K562 (cell line): Measurements from ENCODE around the gene SLC24A3. TPM values are rescaled to one million over a fixed set of nuclear protein-coding genes. Genes with fewer than 3 reads are reported as not detected.

Source experiments
- ATAC-seq: fragments of 200-7000 bp; cut with Tn5 transposase; 3 replicates; pipeline ENCODE4 v1.9.1; 2020; ENCODE audit warnings: moderate library complexity
- BruUV-seq: library from RNA; stranded (reverse); fragments of 400-500 nt; replicated peaks from 2 replicates; lab custom pipeline; 2021; lab: Mats Ljungman, UMichigan
- CTCF ChIA-PET: fragments of 300-600 bp; formaldehyde crosslinking; extraction: SDS; loops from one replicate; lab custom pipeline; 2021; ENCODE audit warnings: low intra/inter-chr PET ratio; lab: Yijun Ruan, JAX
- POLR2A ChIA-PET: fragments of 300-600, 350-650 bp; sonication (Branson Sonifier 250); formaldehyde crosslinking; extraction: SDS; loops from one replicate; lab custom pipeline; 2021; ENCODE audit warnings: antibody characterized with exemption, inconsistent platforms; lab: Yijun Ruan, JAX
- DNase-seq, 4 experiments: peaks; one replicate each; pipeline versions ENCODE4 v3.0.0 to v3.0.0-alpha.2; 2011 to 2018; ENCODE audit warnings: low spot score in 3 of 4, mixed read lengths in 3 of 4; ENCODE audit errors: extremely low read depth in 1 of 4
- FAIRE-seq: peaks from 2 replicates; lab custom pipeline; 2011; peaks lifted over from hg19 to GRCh38; lab: Jason Lieb, UNC
- H2AFZ ChIP-seq: 2 replicates; pipeline ENCODE4 v1.6.0; 2011; ENCODE audit warnings: low read depth, low read length, control low read depth, inconsistent platforms
- H3K27ac ChIP-seq: fragments of 200-600 bp; 3 replicates; pipeline ENCODE4 v1.8.0; 2011; ENCODE audit warnings: low read depth, mild to moderate bottlenecking, control low read depth, inconsistent platforms, low read length, moderate library complexity, mixed read lengths; ENCODE audit errors: extremely low read depth
- H3K27me3 ChIP-seq, 2 experiments: fragments of 300-600 bp in 1 of 2; 2 replicates in 1 of 2; 3 replicates in 1 of 2; pipeline versions ENCODE4 v1.6.0 to v1.8.0; 2011; ENCODE audit warnings: inconsistent platforms in 2 of 2, low read length in 2 of 2, mild to moderate bottlenecking in 1 of 2, mixed read lengths in 1 of 2, moderate library complexity in 1 of 2; ENCODE audit not compliant: control insufficient read depth in 2 of 2, insufficient read depth in 2 of 2
- H3K36me3 ChIP-seq: fragments of 300-600 bp; 3 replicates; pipeline ENCODE4 v1.8.0; 2011; ENCODE audit warnings: mild to moderate bottlenecking, low read length, inconsistent platforms; ENCODE audit not compliant: control insufficient read depth, insufficient read depth
- H3K4me1 ChIP-seq, 2 experiments: fragments of 200-600 bp in 1 of 2; replicated peaks in 1 of 2; 2 replicates in 1 of 2; 3 replicates in 1 of 2; pipeline versions ENCODE4 v1.5.1 to v1.8.0; 2011; ENCODE audit warnings: inconsistent platforms in 2 of 2, low read length in 2 of 2, mild to moderate bottlenecking in 1 of 2, mixed read lengths in 1 of 2, moderate library complexity in 1 of 2; ENCODE audit not compliant: control insufficient read depth in 2 of 2, insufficient read depth in 2 of 2
- H3K4me2 ChIP-seq: 2 replicates; pipeline ENCODE4 v1.6.1; 2011; ENCODE audit warnings: low read length, control low read depth, inconsistent platforms, mixed read lengths; ENCODE audit not compliant: insufficient read depth
- H3K4me3 ChIP-seq: fragments of 200-600 bp; sonication (generic), shearing (Covaris generic); 2 replicates; pipeline ENCODE4 v1.5.1; 2016; ENCODE audit warnings: control low read depth, inconsistent platforms
- H3K79me2 ChIP-seq: fragments of 200-600 bp; 3 replicates; pipeline ENCODE4 v1.8.0; 2011; ENCODE audit warnings: low read length, inconsistent platforms; ENCODE audit not compliant: control insufficient read depth, insufficient read depth
- H3K9ac ChIP-seq, 2 experiments: 2 replicates each; pipeline versions ENCODE4 v1.6.0 to v1.6.1; 2011; ENCODE audit warnings: low read depth in 2 of 2, low read length in 2 of 2, control low read depth in 1 of 2, inconsistent platforms in 1 of 2, mild to moderate bottlenecking in 1 of 2, mixed read lengths in 1 of 2; ENCODE audit not compliant: insufficient read depth in 1 of 2
- H3K9me1 ChIP-seq: one replicate; pipeline ENCODE4 v1.6.0; 2011; ENCODE audit warnings: inconsistent platforms, mild to moderate bottlenecking, low read length, moderate library complexity; ENCODE audit not compliant: control insufficient read depth, insufficient read depth
- H3K9me3 ChIP-seq: replicated peaks from 2 replicates; pipeline ENCODE4 v1.5.1; 2011; ENCODE audit warnings: low read depth, low read length, inconsistent platforms; ENCODE audit not compliant: control insufficient read depth, insufficient read depth
- H4K20me1 ChIP-seq: replicated peaks from 2 replicates; pipeline ENCODE4 v1.6.1; 2011; ENCODE audit warnings: low read length, inconsistent platforms, mixed read lengths; ENCODE audit not compliant: control insufficient read depth, insufficient read depth
- CSDE1 ChIP-seq, 2 experiments: fragments of 450-650 bp; IDR thresholded peaks; 2 replicates each; pipeline ENCODE4 v1.6.1; 2016; ENCODE audit warnings: mild to moderate bottlenecking in 1 of 2
- ETV5 ChIP-seq: sonication (generic); formaldehyde crosslinking; IDR thresholded peaks from 2 replicates; pipeline ENCODE4 v1.4.0; 2020; ENCODE audit warnings: low read depth, mild to moderate bottlenecking, missing genetic modification reagents
- FOS ChIP-seq: IDR thresholded peaks from 3 replicates; pipeline ENCODE4 v1.6.1; 2011; ENCODE audit not compliant: insufficient read length; ENCODE audit errors: extremely low read depth
- LCOR ChIP-seq: sonication (generic); formaldehyde crosslinking; IDR thresholded peaks from 2 replicates; pipeline ENCODE4 v1.8.0; 2022; ENCODE audit warnings: mild to moderate bottlenecking, missing genetic modification reagents
- RBM15 ChIP-seq: fragments of 200-400 bp; formaldehyde crosslinking; IDR thresholded peaks from 2 replicates; pipeline ENCODE4 v1.6.1; 2018; ENCODE audit warnings: mild to moderate bottlenecking, low read length, moderate library complexity; ENCODE audit not compliant: insufficient read depth
- SRF ChIP-seq, 2 experiments: fragments of 250-450, 450-650 bp in 1 of 2; sonication (Bioruptor Pico) in 1 of 2; sonication (generic) in 1 of 2; formaldehyde crosslinking; IDR thresholded peaks; 2 replicates each; pipeline versions ENCODE4 v1.5.0 to v1.5.1; 2020 to 2022; ENCODE audit warnings: mild to moderate bottlenecking in 1 of 2, missing genetic modification reagents in 1 of 2
- XRCC3 ChIP-seq: fragments of 450-650 bp; IDR thresholded peaks from 2 replicates; pipeline ENCODE4 v1.6.1; 2017; ENCODE audit warnings: mild to moderate bottlenecking, moderate library complexity
- ZNF75A ChIP-seq: fragments of 450-650 bp; formaldehyde crosslinking; IDR thresholded peaks from 2 replicates; pipeline ENCODE4 v1.4.0; 2020; ENCODE audit warnings: mild to moderate bottlenecking
- WGBS: fragments of 100-300 bp; shearing (Covaris generic); methylation state at CpG from one replicate; pipeline ENCODE4 v1.1.6; 2016; ENCODE audit warnings: low coverage, mixed read lengths; ENCODE audit not compliant: insufficient coverage; ENCODE audit errors: missing lambda C conversion rate; 5-methylcytosine and 5-hydroxymethylcytosine counted together
- in situ Hi-C: fragments of 300-500 bp; cut with MboI; formaldehyde crosslinking; loops from 4 replicates; pipeline ENCODE4 v1.15.0; 2018; ENCODE audit warnings: inconsistent platforms, mixed read lengths
- intact Hi-C: fragments of 100-400 bp; cut with micrococcal nuclease; formaldehyde crosslinking; loops from 2 replicates; pipeline ENCODE4 v1.14.2; 2022
- polyA plus RNA-seq, 8 experiments: library from polyadenylated mRNA; depleted of rRNA in 4 of 8; stranded (reverse) in 5 of 8; unstranded in 3 of 8; fragments of >200 nt; fragmentation: Nextera tagmentation in 2 of 8; fragmentation: Illumina TruSeq in 1 of 8; extraction: Ambion mirVana in 2 of 8; extraction: Trizol in 1 of 8; gene quantifications; 2 replicates each; pipeline versions ENCODE4 v1.2.1 to v1.2.3, GENCODE V29; 2011 to 2014; ENCODE audit warnings: inconsistent platforms in 1 of 8, missing spikeins in 1 of 8
- total RNA-seq, 7 experiments: library from RNA; depleted of rRNA in 6 of 7; stranded (reverse); fragments of >200 nt in 6 of 7; fragmentation: Illumina TruSeq in 2 of 7; extraction: Trizol in 2 of 7; gene quantifications; 2 replicates each; pipeline versions ENCODE4 v1.2.1 to v1.2.3, GENCODE V29; 2011 to 2021; ENCODE audit warnings: low replicate concordance in 1 of 7
- TF ChIP-seq, protein P1 (sequence below): fragments of 250-450 bp; sonication (Bioruptor Pico); IDR thresholded peaks from 2 replicates; pipeline ENCODE4 v1.4.0; 2020; ENCODE audit warnings: mild to moderate bottlenecking
- TF ChIP-seq, protein P2 (sequence below), 3 experiments: IDR thresholded peaks in 2 of 3; conservative IDR thresholded peaks in 1 of 3; 2 replicates each; pipeline ENCODE4 v1.5.1; 2011 to 2012; ENCODE audit warnings: low read length in 3 of 3, mild to moderate bottlenecking in 3 of 3, control low read depth in 2 of 3, improper control_type of control experiment in 1 of 3, inconsistent platforms in 1 of 3, low read depth in 1 of 3, mixed read lengths in 1 of 3, moderate library complexity in 1 of 3; ENCODE audit not compliant: insufficient read depth in 2 of 3
- TF ChIP-seq, protein P3 (sequence below): fragments of 250-450 bp; sonication (Bioruptor Pico); IDR thresholded peaks from 2 replicates; pipeline ENCODE4 v1.8.0; 2021; ENCODE audit warnings: mild to moderate bottlenecking, moderate library complexity

SLC24A3 gene
- total and polyA plus RNA-seq, 9 of the 15 experiments (the other 6 are each of a cell fraction or from before 2014, with no cell fraction given) = not detected

DNA sequence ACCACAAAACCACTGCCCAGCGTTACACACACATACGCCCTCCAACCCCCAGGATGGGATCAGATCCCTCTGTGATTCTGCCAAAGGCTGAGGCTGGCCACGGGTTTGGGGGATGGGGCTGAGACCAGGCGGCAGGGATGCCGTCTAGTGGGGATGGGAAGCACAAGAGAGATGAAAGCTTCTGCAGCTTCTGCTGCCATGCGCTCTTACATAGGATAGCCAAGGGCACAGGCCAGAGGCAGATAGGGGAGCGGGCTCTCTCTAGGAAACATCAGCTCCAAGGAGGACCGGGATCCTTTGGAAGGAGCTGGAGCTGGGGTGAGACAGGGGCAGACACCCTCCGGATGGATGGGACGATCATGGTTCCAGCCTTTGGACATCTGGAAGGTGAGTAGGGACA lies 526.9 kb downstream of the SLC24A3 start:
- 0% methylated on average over 7 of the region's 10 CpGs for WGBS
- TF ChIP-seq ETV5 (no peak), RBM15 (no peak), ZNF75A (CRISPR knock-in tag) (no peak), FOS (no peak), CSDE1 (IDR thresholded peaks at IDR 0.05) (no peak), XRCC3 (no peak), SRF (CRISPR knock-in tag; IDR thresholded peaks at IDR 0.05) (no peak), LCOR (CRISPR knock-in tag) (no peak)
- TF ChIP-seq, protein P1, sequence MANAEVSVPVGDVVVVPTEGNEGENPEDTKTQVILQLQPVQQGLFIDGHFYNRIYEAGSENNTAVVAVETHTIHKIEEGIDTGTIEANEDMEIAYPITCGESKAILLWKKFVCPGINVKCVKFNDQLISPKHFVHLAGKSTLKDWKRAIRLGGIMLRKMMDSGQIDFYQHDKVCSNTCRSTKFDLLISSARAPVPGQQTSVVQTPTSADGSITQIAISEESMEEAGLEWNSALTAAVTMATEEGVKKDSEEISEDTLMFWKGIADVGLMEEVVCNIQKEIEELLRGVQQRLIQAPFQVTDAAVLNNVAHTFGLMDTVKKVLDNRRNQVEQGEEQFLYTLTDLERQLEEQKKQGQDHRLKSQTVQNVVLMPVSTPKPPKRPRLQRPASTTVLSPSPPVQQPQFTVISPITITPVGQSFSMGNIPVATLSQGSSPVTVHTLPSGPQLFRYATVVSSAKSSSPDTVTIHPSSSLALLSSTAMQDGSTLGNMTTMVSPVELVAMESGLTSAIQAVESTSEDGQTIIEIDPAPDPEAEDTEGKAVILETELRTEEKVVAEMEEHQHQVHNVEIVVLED (CRISPR knock-in tag) = no peak
- TF ChIP-seq, protein P2, sequence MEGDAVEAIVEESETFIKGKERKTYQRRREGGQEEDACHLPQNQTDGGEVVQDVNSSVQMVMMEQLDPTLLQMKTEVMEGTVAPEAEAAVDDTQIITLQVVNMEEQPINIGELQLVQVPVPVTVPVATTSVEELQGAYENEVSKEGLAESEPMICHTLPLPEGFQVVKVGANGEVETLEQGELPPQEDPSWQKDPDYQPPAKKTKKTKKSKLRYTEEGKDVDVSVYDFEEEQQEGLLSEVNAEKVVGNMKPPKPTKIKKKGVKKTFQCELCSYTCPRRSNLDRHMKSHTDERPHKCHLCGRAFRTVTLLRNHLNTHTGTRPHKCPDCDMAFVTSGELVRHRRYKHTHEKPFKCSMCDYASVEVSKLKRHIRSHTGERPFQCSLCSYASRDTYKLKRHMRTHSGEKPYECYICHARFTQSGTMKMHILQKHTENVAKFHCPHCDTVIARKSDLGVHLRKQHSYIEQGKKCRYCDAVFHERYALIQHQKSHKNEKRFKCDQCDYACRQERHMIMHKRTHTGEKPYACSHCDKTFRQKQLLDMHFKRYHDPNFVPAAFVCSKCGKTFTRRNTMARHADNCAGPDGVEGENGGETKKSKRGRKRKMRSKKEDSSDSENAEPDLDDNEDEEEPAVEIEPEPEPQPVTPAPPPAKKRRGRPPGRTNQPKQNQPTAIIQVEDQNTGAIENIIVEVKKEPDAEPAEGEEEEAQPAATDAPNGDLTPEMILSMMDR (IDR thresholded peaks at IDR 0.05 in 2 of 3, conservative IDR thresholded peaks at IDR 0.05 in 1 of 3; ENCODE audit: insufficient read depth in 2 of 3, low read depth in 1 of 3, low read length in 3 of 3) = no peak
- TF ChIP-seq, protein P3, sequence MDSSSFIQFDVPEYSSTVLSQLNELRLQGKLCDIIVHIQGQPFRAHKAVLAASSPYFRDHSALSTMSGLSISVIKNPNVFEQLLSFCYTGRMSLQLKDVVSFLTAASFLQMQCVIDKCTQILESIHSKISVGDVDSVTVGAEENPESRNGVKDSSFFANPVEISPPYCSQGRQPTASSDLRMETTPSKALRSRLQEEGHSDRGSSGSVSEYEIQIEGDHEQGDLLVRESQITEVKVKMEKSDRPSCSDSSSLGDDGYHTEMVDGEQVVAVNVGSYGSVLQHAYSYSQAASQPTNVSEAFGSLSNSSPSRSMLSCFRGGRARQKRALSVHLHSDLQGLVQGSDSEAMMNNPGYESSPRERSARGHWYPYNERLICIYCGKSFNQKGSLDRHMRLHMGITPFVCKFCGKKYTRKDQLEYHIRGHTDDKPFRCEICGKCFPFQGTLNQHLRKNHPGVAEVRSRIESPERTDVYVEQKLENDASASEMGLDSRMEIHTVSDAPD (CRISPR knock-in tag) = no peak
- no peaks in the 10 kb centered on the region for H3K9me3 ChIP-seq
- no peak overlapping the region for H3K27ac ChIP-seq
- DNase-seq = no peak
- intact Hi-C loops (no loop called here), in situ Hi-C loops (no loop called here)
- ChIA-PET CTCF (no interaction called here), POLR2A (no interaction called here)
- no peaks in the 10 kb centered on the region for H3K9me1 ChIP-seq
- H3K4me3 ChIP-seq = no peak overlapping the region
- no peaks in the 10 kb centered on the region for H4K20me1 ChIP-seq
- H3K79me2 ChIP-seq = no peaks in the 10 kb centered on the region
- ATAC-seq = no peak
- H3K4me2 ChIP-seq = no peak overlapping the region
- no TSS peak for BruUV-seq
- no peaks in the 10 kb centered on the region for H3K36me3 ChIP-seq
- H3K9ac ChIP-seq = no peak overlapping the region
- no peak overlapping the region for H2AFZ ChIP-seq
- no peaks in the 10 kb centered on the region for H3K4me1 ChIP-seq
- H3K27me3 ChIP-seq = no peaks in the 10 kb centered on the region
- FAIRE-seq = no peak
